ENCODE data around the gene KCNK15. TPM values are rescaled to one million over a fixed set of nuclear protein-coding genes. Genes with fewer than 3 reads are reported as not detected.
"Not testable (repeated sequence)": the region's sequence is repeated elsewhere in the genome, so short reads cannot be mapped to it uniquely, and the experiment has no call there.

The KCNK15 gene
- polyA plus RNA-seq, 3 donors, result 0.03 TPM; not detected in 2

- no peaks in the 10 kb centered on the region for H3K27me3 ChIP-seq (ENCODE audit: control insufficient read depth in 2 of 2, insufficient read depth in 2 of 2, low read length in 2 of 2)
- no peaks in the 10 kb centered on the region for H3K79me2 ChIP-seq (ENCODE audit: insufficient read depth, low read length)
- H3K36me3 Mint-ChIP-seq, result no peaks in the 10 kb centered on the region
- intact Hi-C loops (cut with micrococcal nuclease), result no loop called here
- peaks cover 4% of the 10 kb centered on the region for H3K4me1 Mint-ChIP-seq
- no peaks in the 10 kb centered on the region for H4K20me1 ChIP-seq (ENCODE audit: insufficient read depth, low read length)
- no peak overlapping the region for H3K9ac ChIP-seq (ENCODE audit: insufficient read depth, low read length, poor library complexity, severe bottlenecking)
- H3K4me3 Mint-ChIP-seq, result no peak overlapping the region
- no peak overlapping the region for H3K27ac ChIP-seq (ENCODE audit: low read depth in 1 of 2, low read length in 2 of 2)
- H3K4me2 ChIP-seq (replicated peaks; ENCODE audit: extremely low read depth, low read length, poor library complexity, severe bottlenecking), result no peak overlapping the region
- no peak overlapping the region for H2AFZ ChIP-seq (ENCODE audit: insufficient read depth, low read depth, low read length, poor library complexity, severe bottlenecking)
- no peak overlapping the region for H3K4me3 ChIP-seq (replicated peaks in 1 of 3; ENCODE audit: low read depth in 2 of 3, low read length in 3 of 3)
- WGBS (ENCODE audit: insufficient coverage), result 85% methylated on average over 7 of the region's 10 CpGs
- no peak for DNase-seq
- no peaks in the 10 kb centered on the region for H3K9me3 ChIP-seq (replicated peaks in 1 of 2; ENCODE audit: control insufficient read depth in 1 of 2, insufficient read depth in 1 of 2, low read length in 2 of 2)
- H3K27ac Mint-ChIP-seq, result no peak overlapping the region
- H3K36me3 ChIP-seq (replicated peaks in 1 of 2; ENCODE audit: control insufficient read depth in 1 of 2, insufficient read depth in 2 of 2, low read length in 2 of 2), result no peaks in the 10 kb centered on the region
- H3K27me3 Mint-ChIP-seq (ENCODE audit: low read depth in 3 of 3), result peaks cover 6 to 15% (median 10%) of the 10 kb centered on the region in 3 donors
- H3K4me1 ChIP-seq (ENCODE audit: control insufficient read depth in 1 of 2, insufficient read depth in 2 of 2, low read length in 2 of 2), result no peaks in the 10 kb centered on the region
- TF ChIP-seq CTCF (IDR thresholded peaks at IDR 0.05), result no peak
- no peaks in the 10 kb centered on the region for H3K9me3 Mint-ChIP-seq
Measured at GRCh38 chr20:44762466-44763140, 16.9 kb downstream of the KCNK15 start.

GRCh38 chr20:44763798-44764197 is 18.1 kb downstream of the KCNK15 start:
- H4K20me1 ChIP-seq (ENCODE audit: insufficient read depth, low read length); H3K27me3 ChIP-seq (ENCODE audit: control insufficient read depth in 2 of 2, insufficient read depth in 2 of 2, low read length in 2 of 2); H3K27ac ChIP-seq (ENCODE audit: low read depth in 1 of 2, low read length in 2 of 2); intact Hi-C loops (cut with micrococcal nuclease); H3K4me3 Mint-ChIP-seq; H3K79me2 ChIP-seq (ENCODE audit: insufficient read depth, low read length); H3K4me2 ChIP-seq (replicated peaks; ENCODE audit: extremely low read depth, low read length, poor library complexity, severe bottlenecking); H3K36me3 Mint-ChIP-seq; H3K9me3 Mint-ChIP-seq; H2AFZ ChIP-seq (ENCODE audit: insufficient read depth, low read depth, low read length, poor library complexity, severe bottlenecking); DNase-seq; H3K4me1 ChIP-seq (ENCODE audit: control insufficient read depth in 1 of 2, insufficient read depth in 2 of 2, low read length in 2 of 2); H3K4me3 ChIP-seq (replicated peaks in 1 of 3; ENCODE audit: low read depth in 2 of 3, low read length in 3 of 3); H3K9ac ChIP-seq (ENCODE audit: insufficient read depth, low read length, poor library complexity, severe bottlenecking); H3K4me1 Mint-ChIP-seq; H3K27ac Mint-ChIP-seq; H3K36me3 ChIP-seq (replicated peaks in 1 of 2; ENCODE audit: control insufficient read depth in 1 of 2, insufficient read depth in 2 of 2, low read length in 2 of 2); H3K9me3 ChIP-seq (replicated peaks in 1 of 2; ENCODE audit: control insufficient read depth in 1 of 2, insufficient read depth in 1 of 2, low read length in 2 of 2): not testable (repeated sequence)
- peaks cover 4 to 17% (median 8%) of the 10 kb centered on the region in 3 donors for H3K27me3 Mint-ChIP-seq (ENCODE audit: low read depth in 3 of 3)
- WGBS (ENCODE audit: insufficient coverage), result 83% methylated on average over 2 of the region's 3 CpGs
